GM08714 (cell line): ENCODE measurements around the gene DNAJA2.
A peak's percentile ranks its signal among the peaks of the same experiment; 100 is the strongest.
"Not testable (repeated sequence)": the region's sequence is repeated elsewhere in the genome, so short reads cannot be mapped to it uniquely, and the experiment has no call there.

Experiments used
- H3K4me3 ChIP-seq: fragments of 200-500 bp; sonication (Bioruptor generic); 2 replicates; pipeline ENCODE4 v1.5.1; 2014; ENCODE audit warnings: mild to moderate bottlenecking, low read length, inconsistent platforms
- ZNF274 ChIP-seq: IDR thresholded peaks from 2 replicates; pipeline ENCODE4 v1.6.1; 2012; ENCODE audit warnings: mild to moderate bottlenecking, low read depth, low read length

Gene DNAJA2

GRCh38 chr16:46973207-46973995 lies at the start of gene DNAJA2:
Gene DNAJA2, minus strand, starts transcription at chr16:46973674. Its CDS starts 102 bp downstream, at chr16:46973572.
- no peak for TF ChIP-seq ZNF274
- H3K4me3 ChIP-seq = peak within 1 kb of the TSS; percentile 82

- H3K4me3 ChIP-seq = no peak overlapping the region
- TF ChIP-seq ZNF274 = no peak
Observed at GRCh38 chr16:47019568-47019967, 46.1 kb upstream of the DNAJA2 start.

- no peak overlapping the region for H3K4me3 ChIP-seq
- TF ChIP-seq ZNF274 = no peak
Observed at GRCh38 chr16:47018223-47018891, 44.9 kb upstream of the DNAJA2 start.

GRCh38 chr16:47017636-47018035 lies 44.2 kb upstream of the DNAJA2 start:
- TF ChIP-seq ZNF274 = no peak

GRCh38 chr16:47016700-47017133 lies 43.2 kb upstream of the DNAJA2 start:
- no peak overlapping the region for H3K4me3 ChIP-seq
- TF ChIP-seq ZNF274 = no peak

More at GRCh38 chr16:47017636-47018035, 44.2 kb upstream of the DNAJA2 start:
- H3K4me3 ChIP-seq = no peak overlapping the region

GRCh38 chr16:47013910-47014309 lies 40.4 kb upstream of the DNAJA2 start:
- H3K4me3 ChIP-seq = no peak overlapping the region
- TF ChIP-seq ZNF274 = no peak

GRCh38 chr16:47013172-47013571 lies 39.7 kb upstream of the DNAJA2 start:
- no peak overlapping the region for H3K4me3 ChIP-seq
- TF ChIP-seq ZNF274 = no peak

GRCh38 chr16:47010812-47011211 lies 37.3 kb upstream of the DNAJA2 start:
- not testable (repeated sequence) for H3K4me3 ChIP-seq

GRCh38 chr16:47008612-47009011 lies 35.1 kb upstream of the DNAJA2 start:
- no peak overlapping the region for H3K4me3 ChIP-seq
- TF ChIP-seq ZNF274 = no peak

GRCh38 chr16:47008174-47008573 lies 34.7 kb upstream of the DNAJA2 start:
- no peak overlapping the region for H3K4me3 ChIP-seq
- no peak for TF ChIP-seq ZNF274

GRCh38 chr16:47004652-47005051 lies 31.2 kb upstream of the DNAJA2 start:
- no peak overlapping the region for H3K4me3 ChIP-seq
- no peak for TF ChIP-seq ZNF274

- H3K4me3 ChIP-seq = not testable (repeated sequence)
Observed at GRCh38 chr16:47000066-47000465, 26.6 kb upstream of the DNAJA2 start.

GRCh38 chr16:46997844-46998243 lies 24.4 kb upstream of the DNAJA2 start:
- TF ChIP-seq ZNF274 = no peak
- no peak overlapping the region for H3K4me3 ChIP-seq

- TF ChIP-seq ZNF274 = no peak
Observed at GRCh38 chr16:46996952-46997458, 23.5 kb upstream of the DNAJA2 start.

GRCh38 chr16:46996391-46996790 lies 22.9 kb upstream of the DNAJA2 start:
- no peak for TF ChIP-seq ZNF274
- H3K4me3 ChIP-seq = no peak overlapping the region

More at GRCh38 chr16:46996952-46997458, 23.5 kb upstream of the DNAJA2 start:
- no peak overlapping the region for H3K4me3 ChIP-seq
